Measurements from ENCODE around the gene SLC26A6. TPM values are rescaled to one million over a fixed set of nuclear protein-coding genes. Genes with fewer than 3 reads are reported as not detected.
A peak's percentile ranks its signal among the peaks of the same experiment; 100 is the strongest.

Gene SLC26A6
- total RNA-seq, 4 donors from 2014 or later = 14.0 to 29.4 (median 24.1) TPM

GRCh38 chr3:48656841-48657281, 21.6 kb upstream of the SLC26A6 start:
- DNase-seq (ENCODE audit: low spot score in 2 of 2) = no peak
- H3K27me3 ChIP-seq = peaks cover 30% of the 10 kb centered on the region
- no peak overlapping the region for H3K27ac ChIP-seq

DNA sequence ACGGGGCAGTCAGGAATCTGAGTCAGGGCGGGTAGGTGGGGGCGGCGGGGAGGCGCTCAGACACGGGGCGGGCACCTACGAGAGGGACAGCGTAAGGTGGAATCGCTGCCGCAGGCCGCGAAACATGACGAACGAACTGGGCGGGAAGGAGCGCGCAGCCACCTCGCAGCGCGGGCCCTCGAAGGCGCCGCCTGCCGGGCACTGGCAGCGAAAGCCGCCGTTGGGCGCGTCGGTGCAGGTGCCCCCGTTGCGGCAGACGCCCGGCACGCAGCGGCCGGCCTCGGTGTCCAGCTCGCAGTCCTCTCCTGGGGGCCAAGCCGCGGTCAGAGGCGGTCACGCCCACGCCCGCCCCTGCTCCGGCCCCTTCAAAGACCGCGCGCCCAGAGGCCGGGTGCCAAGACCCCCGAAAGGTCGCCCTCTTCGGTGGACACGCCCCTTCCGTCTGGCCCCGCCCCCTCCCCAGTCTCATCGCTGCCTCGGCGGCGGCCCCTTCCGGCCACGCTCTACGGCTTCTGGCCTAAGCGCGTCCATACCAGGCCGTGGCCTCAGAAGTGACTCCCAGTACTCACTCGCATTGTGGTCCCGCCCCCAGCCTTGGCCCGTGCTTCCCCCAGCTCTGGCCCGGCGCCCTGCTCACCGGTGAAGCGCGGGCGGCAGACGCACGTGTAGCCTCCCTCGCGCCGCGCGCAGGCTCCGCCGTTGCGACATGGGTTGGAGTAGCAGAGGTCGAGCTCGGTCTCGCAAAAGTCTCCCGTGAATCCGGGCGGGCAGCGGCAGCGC, 21.0 kb upstream of the SLC26A6 start:
- Histone ChIP-seq H3K9me3 (no peaks in the 10 kb centered on the region), H3K4me1 (peaks cover 22% of the 10 kb centered on the region), H3K36me3 (no peaks in the 10 kb centered on the region), H3K27ac (no peak overlapping the region), H3K27me3 (peaks cover 29% of the 10 kb centered on the region), H3K4me3 (peak overlapping the region; percentile 60)
- peak in 1 of 2 donors; percentile 83 for DNase-seq (ENCODE audit: low spot score in 2 of 2)
- no peak for TF ChIP-seq POLR2A (IDR thresholded peaks at IDR 0.05)
- TF ChIP-seq, protein P1, sequence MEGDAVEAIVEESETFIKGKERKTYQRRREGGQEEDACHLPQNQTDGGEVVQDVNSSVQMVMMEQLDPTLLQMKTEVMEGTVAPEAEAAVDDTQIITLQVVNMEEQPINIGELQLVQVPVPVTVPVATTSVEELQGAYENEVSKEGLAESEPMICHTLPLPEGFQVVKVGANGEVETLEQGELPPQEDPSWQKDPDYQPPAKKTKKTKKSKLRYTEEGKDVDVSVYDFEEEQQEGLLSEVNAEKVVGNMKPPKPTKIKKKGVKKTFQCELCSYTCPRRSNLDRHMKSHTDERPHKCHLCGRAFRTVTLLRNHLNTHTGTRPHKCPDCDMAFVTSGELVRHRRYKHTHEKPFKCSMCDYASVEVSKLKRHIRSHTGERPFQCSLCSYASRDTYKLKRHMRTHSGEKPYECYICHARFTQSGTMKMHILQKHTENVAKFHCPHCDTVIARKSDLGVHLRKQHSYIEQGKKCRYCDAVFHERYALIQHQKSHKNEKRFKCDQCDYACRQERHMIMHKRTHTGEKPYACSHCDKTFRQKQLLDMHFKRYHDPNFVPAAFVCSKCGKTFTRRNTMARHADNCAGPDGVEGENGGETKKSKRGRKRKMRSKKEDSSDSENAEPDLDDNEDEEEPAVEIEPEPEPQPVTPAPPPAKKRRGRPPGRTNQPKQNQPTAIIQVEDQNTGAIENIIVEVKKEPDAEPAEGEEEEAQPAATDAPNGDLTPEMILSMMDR (IDR thresholded peaks at IDR 0.05) = peak; percentile 46 to 90
- 4% methylated on average over 16 of the region's 94 CpGs for WGBS

More at GRCh38 chr3:48656841-48657281, 21.6 kb upstream of the SLC26A6 start:
- no peaks in the 10 kb centered on the region for H3K9me3 ChIP-seq
- TF ChIP-seq POLR2A (IDR thresholded peaks at IDR 0.05) = no peak
- TF ChIP-seq POLR2AphosphoS5 (IDR thresholded peaks at IDR 0.05) = no peak
- TF ChIP-seq, protein P1 (IDR thresholded peaks at IDR 0.05) = no peak
- no peak for TF ChIP-seq EP300 (IDR thresholded peaks at IDR 0.05)
- peak overlapping the region; percentile 60 for H3K4me3 ChIP-seq
- H3K4me1 ChIP-seq = peaks cover 28% of the 10 kb centered on the region
- 40% methylated on average over 10 of the region's 45 CpGs for WGBS
- no peaks in the 10 kb centered on the region for H3K36me3 ChIP-seq

DNA sequence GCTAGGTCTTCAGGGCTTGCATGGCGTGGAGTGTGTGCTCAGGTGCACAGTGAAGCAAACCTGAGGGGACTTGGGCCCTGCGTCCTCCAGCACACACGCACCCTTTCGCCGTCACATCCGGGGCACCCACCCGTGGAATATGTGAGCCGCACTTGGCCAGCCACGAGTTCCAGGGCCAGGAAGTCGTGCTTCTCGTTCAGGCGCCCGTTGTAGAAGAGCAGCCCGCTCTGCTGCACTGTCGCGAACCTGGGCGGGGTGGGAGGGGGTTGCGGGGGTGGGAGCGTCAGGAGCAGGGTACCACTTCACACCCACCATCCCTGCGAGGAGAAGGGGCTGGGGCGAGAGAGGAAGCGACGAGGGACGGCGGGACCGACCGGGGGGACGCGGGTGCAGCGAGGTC, 20.3 kb upstream of the SLC26A6 start:
- Histone ChIP-seq H3K36me3 (no peaks in the 10 kb centered on the region), H3K4me3 (peak overlapping the region; percentile 60), H3K9me3 (no peaks in the 10 kb centered on the region), H3K4me1 (peaks cover 19% of the 10 kb centered on the region), H3K27me3 (peaks cover 23% of the 10 kb centered on the region), H3K27ac (no peak overlapping the region)
- DNase-seq (ENCODE audit: low spot score in 2 of 2) = no peak
- WGBS = 0% methylated on average over 4 of the region's 30 CpGs
- TF ChIP-seq POLR2AphosphoS5 (IDR thresholded peaks at IDR 0.05) = no peak
- TF ChIP-seq, protein P1 (IDR thresholded peaks at IDR 0.05) = no peak
- TF ChIP-seq EP300 (IDR thresholded peaks at IDR 0.05) = no peak
- no peak for TF ChIP-seq POLR2A (IDR thresholded peaks at IDR 0.05)

DNA sequence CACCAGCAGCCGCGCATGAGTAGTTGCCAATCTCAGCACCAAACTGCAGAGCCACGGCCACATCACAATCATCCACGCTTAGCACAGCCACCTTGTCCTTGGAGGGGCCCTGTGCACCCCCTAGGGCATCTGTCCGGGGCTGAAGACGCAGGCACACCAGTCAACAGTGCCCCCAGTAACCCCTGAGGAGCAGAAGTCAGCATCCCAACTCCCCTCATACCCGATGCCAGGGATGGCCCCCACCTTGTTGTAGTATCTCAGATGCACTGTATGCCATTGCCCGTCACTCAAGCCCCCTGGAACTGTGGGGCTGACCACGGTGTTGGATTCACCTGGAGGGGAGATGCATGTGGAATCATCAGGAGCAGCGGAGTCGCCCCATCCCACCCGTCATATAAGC, 19.8 kb upstream of the SLC26A6 start:
- Histone ChIP-seq H3K27ac (no peak overlapping the region), H3K4me1 (peaks cover 19% of the 10 kb centered on the region), H3K27me3 (peaks cover 19% of the 10 kb centered on the region), H3K9me3 (no peaks in the 10 kb centered on the region), H3K4me3 (peak overlapping the region; percentile 60), H3K36me3 (no peaks in the 10 kb centered on the region)
- 97% methylated on average over 7 of the region's 12 CpGs for WGBS
- no peak for DNase-seq (ENCODE audit: low spot score in 2 of 2)
- TF ChIP-seq POLR2AphosphoS5 (IDR thresholded peaks at IDR 0.05) (no peak), EP300 (IDR thresholded peaks at IDR 0.05) (no peak), POLR2A (IDR thresholded peaks at IDR 0.05) (no peak)
- TF ChIP-seq, protein P1 (IDR thresholded peaks at IDR 0.05) = no peak

- Histone ChIP-seq H3K4me1 (peaks cover 19% of the 10 kb centered on the region), H3K27me3 (peaks cover 14% of the 10 kb centered on the region), H3K9me3 (no peaks in the 10 kb centered on the region), H3K36me3 (no peaks in the 10 kb centered on the region), H3K27ac (no peak overlapping the region), H3K4me3 (no peak overlapping the region)
- DNase-seq (ENCODE audit: low spot score in 2 of 2) = no peak
- 95% methylated on average over 8 of the region's 15 CpGs for WGBS
- TF ChIP-seq POLR2AphosphoS5 (IDR thresholded peaks at IDR 0.05) (no peak), POLR2A (IDR thresholded peaks at IDR 0.05) (no peak)
These were observed 17.9 kb upstream of the SLC26A6 start for GRCh38 chr3:48652923-48653715.
